WI38 (cell line): Measurements from ENCODE around the gene IFNAR2.
"Not testable (repeated sequence)": the region's sequence is repeated elsewhere in the genome, so short reads cannot be mapped to it uniquely, and the experiment has no call there.

ENCODE experiments used
- H3K4me3 ChIP-seq: 2 replicates; pipeline ENCODE4 v1.5.1; 2011; ENCODE audit warnings: low read depth, mild to moderate bottlenecking, control low read depth, low read length
- TF ChIP-seq, protein P1 (sequence below): IDR thresholded peaks from 2 replicates; pipeline ENCODE4 v1.5.1; 2012; ENCODE audit warnings: low read depth, mild to moderate bottlenecking, control low read depth, low read length

IFNAR2 gene

DNA sequence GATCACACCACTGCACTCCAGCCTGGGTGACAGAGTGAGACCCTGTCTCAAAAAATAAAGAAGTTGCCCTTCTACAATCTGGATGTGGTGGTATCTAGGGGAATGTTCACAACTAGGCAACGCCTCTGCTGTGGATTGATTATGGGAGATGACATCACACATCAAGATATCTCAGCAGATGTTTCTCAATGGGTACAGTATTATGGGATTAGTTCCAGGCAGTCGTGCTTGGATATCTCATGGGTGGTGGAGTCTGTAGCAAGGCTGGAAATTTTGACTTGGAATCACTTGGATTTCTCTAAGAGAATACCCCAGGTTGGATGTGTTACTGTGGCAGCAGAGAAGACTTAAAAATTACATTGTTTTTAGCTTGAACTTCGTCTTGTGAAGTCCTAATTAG, 7.7 kb downstream of the IFNAR2 start:
- TF ChIP-seq, protein P1, sequence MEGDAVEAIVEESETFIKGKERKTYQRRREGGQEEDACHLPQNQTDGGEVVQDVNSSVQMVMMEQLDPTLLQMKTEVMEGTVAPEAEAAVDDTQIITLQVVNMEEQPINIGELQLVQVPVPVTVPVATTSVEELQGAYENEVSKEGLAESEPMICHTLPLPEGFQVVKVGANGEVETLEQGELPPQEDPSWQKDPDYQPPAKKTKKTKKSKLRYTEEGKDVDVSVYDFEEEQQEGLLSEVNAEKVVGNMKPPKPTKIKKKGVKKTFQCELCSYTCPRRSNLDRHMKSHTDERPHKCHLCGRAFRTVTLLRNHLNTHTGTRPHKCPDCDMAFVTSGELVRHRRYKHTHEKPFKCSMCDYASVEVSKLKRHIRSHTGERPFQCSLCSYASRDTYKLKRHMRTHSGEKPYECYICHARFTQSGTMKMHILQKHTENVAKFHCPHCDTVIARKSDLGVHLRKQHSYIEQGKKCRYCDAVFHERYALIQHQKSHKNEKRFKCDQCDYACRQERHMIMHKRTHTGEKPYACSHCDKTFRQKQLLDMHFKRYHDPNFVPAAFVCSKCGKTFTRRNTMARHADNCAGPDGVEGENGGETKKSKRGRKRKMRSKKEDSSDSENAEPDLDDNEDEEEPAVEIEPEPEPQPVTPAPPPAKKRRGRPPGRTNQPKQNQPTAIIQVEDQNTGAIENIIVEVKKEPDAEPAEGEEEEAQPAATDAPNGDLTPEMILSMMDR = no peak
- no peak overlapping the region for H3K4me3 ChIP-seq

DNA sequence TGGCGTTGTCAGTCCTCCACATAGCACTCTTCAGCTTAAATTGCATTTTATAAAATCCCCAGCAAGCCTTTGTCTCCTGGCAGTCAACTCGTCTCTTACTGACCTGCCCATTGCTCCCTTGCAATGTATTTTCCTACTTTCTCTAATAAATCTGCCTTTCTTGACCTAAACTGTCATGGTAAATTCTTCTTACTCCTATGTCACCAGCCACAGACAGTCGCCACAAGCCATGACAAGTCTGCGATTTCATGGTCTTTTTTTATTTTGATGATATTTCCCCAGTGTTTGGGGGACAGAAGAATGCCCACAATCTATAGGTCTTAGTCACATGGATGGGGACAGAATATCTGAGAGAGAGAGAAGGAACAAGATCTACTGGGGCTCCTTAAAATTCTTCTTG, 8.4 kb downstream of the IFNAR2 start:
- H3K4me3 ChIP-seq = no peak overlapping the region
- TF ChIP-seq, protein P1 = no peak

DNA sequence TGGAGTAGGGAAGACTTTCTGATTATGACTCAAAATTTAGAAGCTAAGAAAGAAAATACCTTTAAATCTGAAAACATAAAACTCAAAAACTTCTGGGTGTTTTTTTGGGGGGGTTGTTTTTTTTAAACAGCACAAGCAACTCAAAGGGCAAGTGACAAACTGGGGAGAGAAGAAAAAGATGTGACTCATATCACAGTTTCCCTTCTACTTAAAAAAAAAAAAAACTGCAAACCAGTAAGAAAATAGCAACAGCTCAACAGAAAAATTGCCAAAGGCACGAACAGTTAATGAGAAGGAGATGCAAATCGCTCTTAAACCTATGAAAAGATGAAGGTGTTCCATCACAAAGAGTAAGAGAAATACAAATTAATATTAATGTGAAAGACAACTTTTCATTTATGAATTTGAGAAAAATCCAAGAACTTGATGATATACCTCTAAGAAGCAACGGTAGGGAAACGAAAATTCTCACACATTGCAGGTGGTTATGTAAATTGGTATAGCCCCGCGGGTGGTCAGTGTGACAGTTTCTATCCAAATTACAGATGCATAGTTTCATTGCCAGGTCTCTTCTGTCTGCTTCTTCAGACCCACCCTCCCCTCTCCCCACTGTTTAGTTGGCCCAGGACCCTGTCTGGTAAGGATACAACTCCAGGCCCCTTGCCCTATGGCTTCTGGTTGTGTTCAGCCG, 9.0 kb downstream of the IFNAR2 start:
- TF ChIP-seq, protein P1 = no peak
- H3K4me3 ChIP-seq = no peak overlapping the region

DNA sequence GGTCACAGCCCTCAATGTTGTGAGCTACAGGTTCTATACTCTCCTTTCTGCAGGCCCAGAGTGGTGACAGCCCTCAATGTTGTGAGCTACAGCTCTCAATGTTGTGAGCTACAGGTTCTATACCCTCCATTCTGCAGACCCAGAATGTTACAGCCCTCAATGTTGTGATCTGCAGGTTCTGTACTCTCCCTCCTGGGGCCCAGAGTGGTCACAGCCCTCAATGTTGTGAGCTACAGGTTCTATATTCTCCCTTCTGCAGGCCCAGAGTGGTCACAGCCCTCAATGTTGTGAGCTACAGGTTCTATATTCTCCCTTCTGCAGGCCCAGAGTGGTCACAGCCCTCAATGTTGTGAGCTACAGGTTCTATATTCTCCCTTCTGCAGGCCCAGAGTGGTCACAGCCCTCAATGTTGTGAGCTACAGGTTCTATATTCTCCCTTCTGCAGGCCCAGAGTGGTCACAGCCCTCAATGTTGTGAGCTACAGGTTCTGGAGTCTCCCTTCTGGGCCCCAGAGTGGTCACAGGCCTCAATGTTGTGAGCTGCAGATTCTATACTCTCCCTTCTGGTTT, 9.9 kb downstream of the IFNAR2 start:
- not testable (repeated sequence) for H3K4me3 ChIP-seq

DNA sequence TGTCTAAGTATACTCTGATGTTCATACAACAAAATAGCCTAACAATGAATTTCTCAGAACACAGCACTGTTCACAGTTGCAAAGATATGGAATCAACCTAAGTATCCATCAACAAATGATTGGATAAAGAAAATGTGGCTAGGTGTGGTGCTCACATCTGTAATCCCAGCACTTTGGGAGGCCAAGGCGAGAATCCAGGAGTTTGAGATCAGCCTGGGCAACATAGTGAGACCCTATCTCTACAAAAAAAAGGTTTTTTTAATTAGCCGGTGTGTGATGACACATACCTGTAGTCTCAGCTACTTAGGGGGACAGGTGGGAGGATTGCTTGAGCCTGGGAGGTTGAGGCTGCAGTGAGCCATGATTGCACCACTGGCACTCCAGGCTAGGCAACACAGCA, 10.7 kb downstream of the IFNAR2 start:
- TF ChIP-seq, protein P1 = no peak
- no peak overlapping the region for H3K4me3 ChIP-seq

DNA sequence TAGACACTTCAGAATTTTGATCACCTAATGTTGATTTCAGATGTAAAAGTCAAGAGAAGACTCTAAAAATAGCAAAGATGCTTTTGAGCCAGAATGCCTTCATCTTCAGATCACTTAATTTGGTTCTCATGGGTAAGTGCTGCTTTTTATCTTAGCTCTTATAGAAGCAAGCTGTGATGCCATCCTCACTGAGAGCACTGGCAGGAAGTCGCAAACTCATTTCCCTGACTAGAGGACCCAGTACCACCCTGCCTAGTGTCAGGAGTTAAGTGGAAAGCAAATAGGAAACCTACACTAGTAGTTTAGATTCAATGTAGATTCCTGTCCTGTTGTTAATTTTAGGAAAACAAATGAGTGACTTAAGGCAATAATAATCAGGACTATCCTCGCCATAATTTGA, 12.1 kb downstream of the IFNAR2 start:
- H3K4me3 ChIP-seq = no peak overlapping the region
- TF ChIP-seq, protein P1 = no peak

DNA sequence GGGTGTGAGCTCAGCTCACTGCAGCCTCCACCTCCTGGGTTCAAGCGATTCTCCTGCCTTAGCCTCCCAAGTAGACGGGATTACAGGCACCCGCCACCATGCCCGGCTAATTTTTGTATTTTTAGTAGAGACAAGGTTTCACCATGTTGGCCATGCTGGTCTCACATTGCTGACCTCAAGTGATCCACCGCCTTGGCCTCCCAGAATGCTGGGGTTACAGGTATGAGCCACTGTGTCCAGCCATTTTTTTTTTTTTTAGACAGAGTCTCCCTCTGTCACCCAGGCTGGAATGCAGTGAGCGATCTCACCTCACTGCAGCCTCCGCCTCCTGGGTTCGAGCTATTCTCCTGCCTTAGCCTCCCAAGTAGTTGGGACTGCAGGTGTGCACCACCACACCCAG, 13.1 kb downstream of the IFNAR2 start:
- H3K4me3 ChIP-seq = not testable (repeated sequence)

DNA sequence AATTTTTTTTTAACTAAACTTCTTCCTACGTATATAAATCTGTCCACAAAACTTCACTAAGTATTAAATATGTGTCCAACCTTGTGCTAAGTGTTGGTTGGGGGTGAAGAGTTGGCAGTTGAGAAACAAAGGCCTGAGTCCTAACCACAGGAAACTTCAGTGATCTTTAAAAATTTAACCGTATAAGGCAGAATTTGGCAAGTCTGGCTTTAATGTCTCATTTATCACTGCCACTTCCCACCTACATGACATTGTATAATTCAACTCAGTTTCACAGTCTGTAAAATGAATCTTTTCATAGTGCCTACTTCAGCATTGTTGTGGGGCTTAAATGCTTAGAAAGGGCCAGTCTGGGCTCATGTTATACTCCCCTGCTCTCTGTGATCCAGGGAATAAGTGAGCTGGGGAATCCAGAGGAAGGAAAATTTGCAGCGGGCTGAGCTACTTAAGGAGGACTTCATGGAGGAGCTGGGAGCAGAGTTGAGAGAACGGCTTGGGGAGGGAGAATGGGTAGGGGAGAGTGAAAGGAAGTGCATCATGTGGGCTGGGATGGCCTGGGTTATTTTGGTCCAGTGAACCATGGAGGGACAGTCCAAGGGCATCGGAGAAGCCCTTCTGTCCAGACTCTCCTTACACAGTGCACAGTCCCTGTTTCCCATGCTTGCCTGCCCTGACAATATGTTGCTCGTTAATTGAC, 14.5 kb downstream of the IFNAR2 start:
- TF ChIP-seq, protein P1 = no peak
- no peak overlapping the region for H3K4me3 ChIP-seq
